IMR-90 (cell line): ENCODE data around the gene CNOT6. TPM values are rescaled to one million over a fixed set of nuclear protein-coding genes. Genes with fewer than 3 reads are reported as not detected.

Source experiments
- ATAC-seq: fragments of 200-7000 bp; cut with Tn5 transposase; 2 replicates; pipeline ENCODE4 v1.9.1; 2020; ENCODE audit warnings: low read depth, mild to moderate bottlenecking, moderate library complexity
- BruUV-seq: library from RNA; stranded (reverse); fragments of 400-500 nt; replicated peaks from 2 replicates; lab custom pipeline; 2021; lab: Mats Ljungman, UMichigan
- CTCF ChIA-PET: fragments of 300-600 bp; formaldehyde crosslinking; extraction: SDS; loops from one replicate; lab custom pipeline; 2021; ENCODE audit warnings: antibody characterized with exemption; lab: Yijun Ruan, JAX
- POLR2A ChIA-PET: fragments of 300-600 bp; sonication (Branson Sonifier 250); formaldehyde crosslinking; loops from one replicate; lab custom pipeline; 2022; ENCODE audit warnings: antibody characterized with exemption; ENCODE audit not compliant: unreplicated experiment; lab: Charles Lee
- DNase-seq: peaks from one replicate; pipeline ENCODE4 v3.0.0; 2013
- H2AFZ ChIP-seq: replicated peaks from 2 replicates; pipeline ENCODE3; 2013; ENCODE audit warnings: low read length, mild to moderate bottlenecking; ENCODE audit not compliant: poor library complexity
- H2AK5ac ChIP-seq: 2 replicates; pipeline ENCODE4 v1.6.1; 2013; ENCODE audit warnings: low read depth, low read length, inconsistent platforms
- H2AK9ac ChIP-seq: replicated peaks from 2 replicates; pipeline ENCODE3; 2013; ENCODE audit warnings: mild to moderate bottlenecking, low read depth, low read length, moderate library complexity; ENCODE audit not compliant: poor library complexity
- H2BK120ac ChIP-seq: 2 replicates; pipeline ENCODE4 v1.6.1; 2013; ENCODE audit warnings: low read depth, low read length, inconsistent platforms
- H2BK15ac ChIP-seq: 3 replicates; pipeline ENCODE4 v1.6.1; 2013; ENCODE audit warnings: low read depth, low read length, inconsistent platforms
- H2BK20ac ChIP-seq: 2 replicates; pipeline ENCODE4 v1.6.1; 2013; ENCODE audit warnings: low read depth, mild to moderate bottlenecking, inconsistent platforms, low read length, moderate library complexity
- H2BK5ac ChIP-seq: 2 replicates; pipeline ENCODE4 v1.6.1; 2013; ENCODE audit warnings: mild to moderate bottlenecking, low read depth, low read length, inconsistent platforms; ENCODE audit not compliant: poor library complexity, severe bottlenecking
- H3K14ac ChIP-seq: replicated peaks from 2 replicates; pipeline ENCODE4 v1.6.1; 2013; ENCODE audit warnings: low read depth, low read length, inconsistent platforms
- H3K18ac ChIP-seq: 2 replicates; pipeline ENCODE4 v1.6.1; 2013; ENCODE audit warnings: low read depth, low read length, control low read depth
- H3K23ac ChIP-seq: 2 replicates; pipeline ENCODE4 v1.6.1; 2013; ENCODE audit warnings: low read depth, low read length, inconsistent platforms
- H3K27ac ChIP-seq: 2 replicates; pipeline ENCODE4 v1.5.1; 2013; ENCODE audit warnings: mild to moderate bottlenecking, control low read depth, low read length; ENCODE audit not compliant: insufficient read depth
- H3K27me3 ChIP-seq: 2 replicates; pipeline ENCODE4 v1.6.1; 2013; ENCODE audit warnings: low read length; ENCODE audit not compliant: control insufficient read depth, insufficient read depth
- H3K36me3 ChIP-seq: 2 replicates; pipeline ENCODE4 v1.6.1; 2013; ENCODE audit warnings: low read length, mixed read lengths; ENCODE audit not compliant: control insufficient read depth, insufficient read depth
- H3K4ac ChIP-seq: 2 replicates; pipeline ENCODE4 v1.6.1; 2013; ENCODE audit warnings: low read depth, low read length, inconsistent platforms
- H3K4me1 ChIP-seq: 2 replicates; pipeline ENCODE4 v1.6.1; 2013; ENCODE audit warnings: low read length, mixed read lengths; ENCODE audit not compliant: control insufficient read depth, insufficient read depth
- H3K4me2 ChIP-seq: 2 replicates; pipeline ENCODE4 v1.6.1; 2013; ENCODE audit warnings: low read depth, mild to moderate bottlenecking, control low read depth, low read length, moderate library complexity
- H3K4me3 ChIP-seq: 2 replicates; pipeline ENCODE4 v1.5.1; 2013; ENCODE audit warnings: low read depth, mild to moderate bottlenecking, control low read depth, low read length, moderate library complexity; ENCODE audit not compliant: insufficient read depth
- H3K56ac ChIP-seq: 2 replicates; pipeline ENCODE4 v1.6.1; 2013; ENCODE audit warnings: low read length, inconsistent platforms; ENCODE audit not compliant: insufficient read depth; ENCODE audit errors: extremely low read depth
- H3K79me1 ChIP-seq, 2 experiments: 2 replicates each; pipeline ENCODE4 v1.6.1; 2013; ENCODE audit warnings: low read length in 2 of 2, inconsistent platforms in 1 of 2, low read depth in 1 of 2
- H3K9ac ChIP-seq: 2 replicates; pipeline ENCODE4 v1.6.1; 2013; ENCODE audit warnings: low read depth, low read length, control low read depth
- H3K9me1 ChIP-seq: 2 replicates; pipeline ENCODE4 v1.6.1; 2013; ENCODE audit warnings: low read length, inconsistent platforms; ENCODE audit not compliant: insufficient read depth
- H3K9me3 ChIP-seq: 2 replicates; pipeline ENCODE4 v1.6.1; 2013; ENCODE audit warnings: low read length; ENCODE audit not compliant: control insufficient read depth, insufficient read depth
- H4K20me1 ChIP-seq: 2 replicates; pipeline ENCODE4 v1.6.1; 2013; ENCODE audit warnings: low read length, inconsistent platforms; ENCODE audit not compliant: insufficient read depth
- H4K5ac ChIP-seq: 2 replicates; pipeline ENCODE4 v1.6.1; 2013; ENCODE audit warnings: mild to moderate bottlenecking, low read depth, low read length, control low read depth
- H4K8ac ChIP-seq, 2 experiments: 2 replicates each; pipeline ENCODE4 v1.6.1; 2013; ENCODE audit warnings: low read depth in 2 of 2, low read length in 2 of 2, control low read depth in 1 of 2, inconsistent platforms in 1 of 2
- H4K91ac ChIP-seq: 2 replicates; pipeline ENCODE4 v1.6.1; 2013; ENCODE audit warnings: low read depth, low read length, inconsistent platforms; ENCODE audit not compliant: insufficient read depth
- CHD1 ChIP-seq: IDR thresholded peaks from 2 replicates; pipeline ENCODE4 v1.6.1; 2012; ENCODE audit warnings: low read depth, low read length, improper control_type of control experiment
- ELK1 ChIP-seq: fragments of 150-350 bp; IDR thresholded peaks from 2 replicates; pipeline ENCODE4 v1.6.1; 2016; ENCODE audit warnings: low read depth, mild to moderate bottlenecking, low read length, moderate library complexity, borderline replicate concordance
- FOS ChIP-seq: fragments of 150-350 bp; IDR thresholded peaks from 2 replicates; pipeline ENCODE4 v1.6.1; 2016; ENCODE audit warnings: low read depth, low read length
- MAFK ChIP-seq: IDR thresholded peaks from 2 replicates; pipeline ENCODE4 v1.6.1; 2012; ENCODE audit warnings: low read depth, low read length, improper control_type of control experiment
- MAZ ChIP-seq: IDR thresholded peaks from 2 replicates; pipeline ENCODE4 v1.6.1; 2012; ENCODE audit warnings: low read depth, mild to moderate bottlenecking, low read length, improper control_type of control experiment, moderate library complexity, borderline replicate concordance
- MXI1 ChIP-seq: IDR thresholded peaks from 2 replicates; pipeline ENCODE4 v1.6.1; 2012; ENCODE audit warnings: low read depth, mild to moderate bottlenecking, low read length, moderate library complexity, borderline replicate concordance
- NFE2L2 ChIP-seq: fragments of 150-350 bp; IDR thresholded peaks from 2 replicates; pipeline ENCODE4 v1.6.1; 2016; ENCODE audit warnings: low read depth, mild to moderate bottlenecking, low read length
- POLR2A ChIP-seq: IDR thresholded peaks from 2 replicates; pipeline ENCODE4 v1.6.1; 2012; ENCODE audit warnings: mild to moderate bottlenecking, low read depth, low read length
- RCOR1 ChIP-seq: IDR thresholded peaks from 2 replicates; pipeline ENCODE4 v1.6.1; 2012; ENCODE audit warnings: mild to moderate bottlenecking, low read length, improper control_type of control experiment; ENCODE audit not compliant: insufficient replicate concordance
- RFX5 ChIP-seq: IDR thresholded peaks from 2 replicates; pipeline ENCODE4 v1.8.0; 2012; ENCODE audit warnings: low read depth, mild to moderate bottlenecking, low read length, moderate library complexity
- USF2 ChIP-seq: fragments of 150-350 bp; IDR thresholded peaks from 2 replicates; pipeline ENCODE4 v1.6.1; 2017; ENCODE audit warnings: mild to moderate bottlenecking, antibody characterized with exemption, low read length, low read depth
- WGBS, 2 experiments: methylation state at CpG; one replicate each; pipeline versions ENCODE4 v1.1.5 to v1.1.7; 2013; ENCODE audit warnings: missing lambda C conversion rate in 2 of 2; ENCODE audit not compliant: insufficient read length in 1 of 2; ENCODE audit errors: extremely low coverage in 2 of 2; 5-methylcytosine and 5-hydroxymethylcytosine counted together
- dilution Hi-C: fragments of 300-500 bp; cut with HindIII; formaldehyde crosslinking; loops from one replicate; pipeline ENCODE4 v1.14.3; 2018; ENCODE audit warnings: low sequenced_read_pairs; ENCODE audit not compliant: unreplicated experiment
- in situ Hi-C: fragments of 300-500 bp; cut with MboI; formaldehyde crosslinking; loops from 3 replicates; pipeline ENCODE4 v1.14.3; 2019; ENCODE audit warnings: low sequenced_read_pairs, inconsistent platforms, mixed read lengths
- intact Hi-C: fragments of 100-400 bp; cut with micrococcal nuclease; formaldehyde crosslinking; loops from 2 replicates; pipeline ENCODE4 v1.10.0; 2022
- polyA plus RNA-seq, 3 experiments: library from polyadenylated mRNA; depleted of rRNA; stranded (reverse); fragments of >200 nt; gene quantifications; 2 replicates each; pipeline ENCODE4 v1.2.3, GENCODE V29; 2012; ENCODE audit warnings: low replicate concordance in 1 of 3
- total RNA-seq: library from RNA; depleted of rRNA; stranded (reverse); fragments of >200 nt; gene quantifications from 2 replicates; pipeline ENCODE4 v1.2.3, GENCODE V29; 2012

The CNOT6 gene
- total and polyA plus RNA-seq, 2 of the 4 experiments (the other 2 are of a cell fraction) = 9.7 to 10.8 TPM

GRCh38 chr5:180606215-180606785 is 112.1 kb downstream of the CNOT6 start (continued):
- no peak for TF ChIP-seq USF2
- TF ChIP-seq POLR2A = no peak
- TF ChIP-seq CHD1 = no peak
- TF ChIP-seq RFX5 = no peak

- no peak overlapping the region for H2AFZ ChIP-seq
- H2BK5ac ChIP-seq = no peak overlapping the region
- no peak overlapping the region for H2BK120ac ChIP-seq
- no peak for ATAC-seq
- H3K4me2 ChIP-seq = no peak overlapping the region
- H2BK15ac ChIP-seq = no peak overlapping the region
- H4K5ac ChIP-seq = no peak overlapping the region
- in situ Hi-C loops = no loop called here
- H3K27ac ChIP-seq = no peak overlapping the region
- no peak overlapping the region for H4K91ac ChIP-seq
- 0 out of 2 replicates have a peak, but pooled peaks have one; percentile 16 for TF ChIP-seq MAFK
- no peak for TF ChIP-seq USF2
- no peak for TF ChIP-seq FOS
- TF ChIP-seq ELK1 = no peak
- no peak for TF ChIP-seq NFE2L2
- TF ChIP-seq RCOR1 = no peak
- no peak for TF ChIP-seq MAZ
- TF ChIP-seq MXI1 = no peak
- H2AK5ac ChIP-seq = no peak overlapping the region
- no peak overlapping the region for H2BK20ac ChIP-seq
- dilution Hi-C loops = no loop called here
- H4K20me1 ChIP-seq = no peaks in the 10 kb centered on the region; the same call in 1 of the 2 replicates
- CTCF ChIA-PET = no interaction called here
- no peak overlapping the region for H3K9ac ChIP-seq
- H3K23ac ChIP-seq = no peak overlapping the region
- H3K9me1 ChIP-seq = no peaks in the 10 kb centered on the region
- POLR2A ChIA-PET = no interaction called here
- no peaks in the 10 kb centered on the region for H3K79me1 ChIP-seq
- H3K18ac ChIP-seq = no peak overlapping the region
- DNase-seq = no peak
- BruUV-seq = no TSS peak
- no peak overlapping the region for H2AK9ac ChIP-seq
- H4K8ac ChIP-seq = no peak overlapping the region
- no peak overlapping the region for H3K14ac ChIP-seq
- H3K4me3 ChIP-seq = no peak overlapping the region
- no peaks in the 10 kb centered on the region for H3K36me3 ChIP-seq
- no peaks in the 10 kb centered on the region for H3K9me3 ChIP-seq
- H3K56ac ChIP-seq = no peak overlapping the region
- no peaks in the 10 kb centered on the region for H3K4me1 ChIP-seq
- intact Hi-C loops = loop anchor here (2.0 to 10.0 kb wide), 3 partner anchors 113 to 403 kb away; partner anchors contain the start of genes CNOT6 and RASGEF1C
- 53% methylated on average over 3 of the region's 18 CpGs; no CpG with 5 or more reads in 1 of the 2 experiments for WGBS, 2 experiments
- H3K4ac ChIP-seq = no peak overlapping the region
- peaks cover 7% of the 10 kb centered on the region; the same call in 1 of the 2 replicates for H3K27me3 ChIP-seq
Observed at GRCh38 chr5:180607861-180608571, 113.8 kb downstream of the CNOT6 start.
